ENCODE data around the gene NMRK2. TPM values are rescaled to one million over a fixed set of nuclear protein-coding genes. Genes with fewer than 3 reads are reported as not detected.

Gene NMRK2
- total and polyA plus RNA-seq, 2 of the 13 experiments (the other 11 are each of a cell fraction or from before 2014, with no cell fraction given), result not detected

DNA sequence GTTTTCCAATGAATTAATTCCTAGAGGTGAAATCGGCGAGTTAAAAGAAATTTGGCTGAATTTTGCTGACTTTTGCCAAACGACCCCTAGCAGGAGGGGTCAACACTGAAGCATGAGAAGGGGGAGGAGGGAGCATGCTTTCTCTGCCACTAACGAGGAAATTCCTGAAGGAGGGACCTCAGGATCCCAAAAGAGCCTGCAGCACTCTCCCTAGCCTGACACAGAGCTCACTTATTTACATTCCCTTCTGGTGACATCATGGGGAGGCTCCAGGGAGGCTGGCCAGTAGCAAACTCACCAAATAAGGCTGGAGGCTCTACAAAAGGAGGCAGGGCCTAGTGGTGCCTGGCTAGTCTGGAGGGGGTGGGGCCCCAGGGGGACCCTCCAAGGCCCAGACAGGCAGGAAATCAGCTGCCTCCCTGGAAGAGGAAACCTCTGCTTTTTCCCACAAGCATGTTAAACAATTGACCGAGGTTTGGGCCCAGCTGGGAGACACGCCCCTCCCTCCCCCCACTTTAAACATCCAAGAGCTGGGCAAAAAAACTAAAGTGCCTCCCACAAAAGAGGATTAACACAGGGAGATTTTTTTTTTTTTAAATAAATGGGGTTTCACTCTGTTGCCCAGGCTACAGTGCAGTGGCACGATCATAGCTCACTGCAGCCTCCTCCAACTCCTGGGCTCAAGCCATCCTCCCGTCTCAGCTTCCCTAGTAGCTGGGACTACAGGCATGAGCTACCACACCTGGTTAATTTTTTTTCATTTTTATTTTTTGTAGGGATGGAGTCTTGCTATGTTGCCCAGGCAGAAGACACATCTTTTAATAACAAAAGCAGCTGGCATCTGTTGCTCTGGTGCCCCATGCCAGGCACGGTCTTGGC, 35.9 kb downstream of the NMRK2 start (continued):
- TF ChIP-seq, protein P1, sequence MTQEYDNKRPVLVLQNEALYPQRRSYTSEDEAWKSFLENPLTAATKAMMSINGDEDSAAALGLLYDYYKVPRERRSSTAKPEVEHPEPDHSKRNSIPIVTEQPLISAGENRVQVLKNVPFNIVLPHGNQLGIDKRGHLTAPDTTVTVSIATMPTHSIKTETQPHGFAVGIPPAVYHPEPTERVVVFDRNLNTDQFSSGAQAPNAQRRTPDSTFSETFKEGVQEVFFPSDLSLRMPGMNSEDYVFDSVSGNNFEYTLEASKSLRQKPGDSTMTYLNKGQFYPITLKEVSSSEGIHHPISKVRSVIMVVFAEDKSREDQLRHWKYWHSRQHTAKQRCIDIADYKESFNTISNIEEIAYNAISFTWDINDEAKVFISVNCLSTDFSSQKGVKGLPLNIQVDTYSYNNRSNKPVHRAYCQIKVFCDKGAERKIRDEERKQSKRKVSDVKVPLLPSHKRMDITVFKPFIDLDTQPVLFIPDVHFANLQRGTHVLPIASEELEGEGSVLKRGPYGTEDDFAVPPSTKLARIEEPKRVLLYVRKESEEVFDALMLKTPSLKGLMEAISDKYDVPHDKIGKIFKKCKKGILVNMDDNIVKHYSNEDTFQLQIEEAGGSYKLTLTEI (CRISPR knock-in tag; conservative IDR thresholded peaks at IDR 0.05), result no peak
- TF ChIP-seq ZNF619 (CRISPR knock-in tag; IDR thresholded peaks at IDR 0.05) (no peak), HNRNPK (IDR thresholded peaks at IDR 0.05; ENCODE audit: low read depth, low read length, poor library complexity, severe bottlenecking) (no peak), PHF20 (CRISPR knock-in tag; IDR thresholded peaks at IDR 0.05) (peak; percentile 24; the same call in 1 of the 2 replicates), ZBTB8A (CRISPR knock-in tag; IDR thresholded peaks at IDR 0.05; ENCODE audit: borderline replicate concordance, low read depth) (no peak), GZF1 (CRISPR knock-in tag; IDR thresholded peaks at IDR 0.05) (no peak), ZSCAN31 (CRISPR knock-in tag; IDR thresholded peaks at IDR 0.05; ENCODE audit: low read depth) (no peak), ZNF543 (CRISPR knock-in tag; IDR thresholded peaks at IDR 0.05) (no peak), ZNF143 (CRISPR knock-in tag; IDR thresholded peaks at IDR 0.05) (no peak), ZNF3 (CRISPR knock-in tag; IDR thresholded peaks at IDR 0.05) (0 out of 2 replicates have a peak, but pooled peaks have one; percentile 22), XRCC5 (optimal IDR thresholded peaks at IDR 0.05; ENCODE audit: low read length) (peak; percentile 74), CBX2 (IDR thresholded peaks at IDR 0.05; ENCODE audit: low read depth, low read length) (no peak), CBX2 (CRISPR knock-in tag; IDR thresholded peaks at IDR 0.05; ENCODE audit: low read depth) (no peak), GPN1 (CRISPR knock-in tag; IDR thresholded peaks at IDR 0.05; ENCODE audit: borderline replicate concordance) (no peak), BCL6 (CRISPR knock-in tag; IDR thresholded peaks at IDR 0.05) (peak; percentile 33; the same call in 1 of the 2 replicates), RCOR2 (CRISPR knock-in tag; IDR thresholded peaks at IDR 0.05) (peak; percentile 55), ARID2 (CRISPR knock-in tag; IDR thresholded peaks at IDR 0.05; ENCODE audit: borderline replicate concordance) (no peak), SMAD1 (CRISPR knock-in tag; IDR thresholded peaks at IDR 0.05; ENCODE audit: borderline replicate concordance, low read depth) (no peak), FOSL2 (CRISPR knock-in tag; IDR thresholded peaks at IDR 0.05) (peak; percentile 92), YEATS2 (CRISPR knock-in tag; IDR thresholded peaks at IDR 0.05; ENCODE audit: borderline replicate concordance) (peak; percentile 36; the same call in 1 of the 2 replicates), GATAD1 (CRISPR knock-in tag; IDR thresholded peaks at IDR 0.05) (0 out of 2 replicates have a peak, but pooled peaks have one; percentile 16), JUN (CRISPR knock-in tag; IDR thresholded peaks at IDR 0.05) (peak; percentile 99), FOSL1 (CRISPR knock-in tag; IDR thresholded peaks at IDR 0.05; ENCODE audit: borderline replicate concordance) (peak; percentile 45; the same call in 1 of the 2 replicates), GATAD2A (CRISPR knock-in tag; IDR thresholded peaks at IDR 0.05) (peak; percentile 33; the same call in 1 of the 2 replicates)
- TF ChIP-seq, protein P2, sequence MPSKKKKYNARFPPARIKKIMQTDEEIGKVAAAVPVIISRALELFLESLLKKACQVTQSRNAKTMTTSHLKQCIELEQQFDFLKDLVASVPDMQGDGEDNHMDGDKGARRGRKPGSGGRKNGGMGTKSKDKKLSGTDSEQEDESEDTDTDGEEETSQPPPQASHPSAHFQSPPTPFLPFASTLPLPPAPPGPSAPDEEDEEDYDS (CRISPR knock-in tag; IDR thresholded peaks at IDR 0.05), result peak; percentile 50; the same call in 1 of the 2 replicates
- TF ChIP-seq, protein P3, sequence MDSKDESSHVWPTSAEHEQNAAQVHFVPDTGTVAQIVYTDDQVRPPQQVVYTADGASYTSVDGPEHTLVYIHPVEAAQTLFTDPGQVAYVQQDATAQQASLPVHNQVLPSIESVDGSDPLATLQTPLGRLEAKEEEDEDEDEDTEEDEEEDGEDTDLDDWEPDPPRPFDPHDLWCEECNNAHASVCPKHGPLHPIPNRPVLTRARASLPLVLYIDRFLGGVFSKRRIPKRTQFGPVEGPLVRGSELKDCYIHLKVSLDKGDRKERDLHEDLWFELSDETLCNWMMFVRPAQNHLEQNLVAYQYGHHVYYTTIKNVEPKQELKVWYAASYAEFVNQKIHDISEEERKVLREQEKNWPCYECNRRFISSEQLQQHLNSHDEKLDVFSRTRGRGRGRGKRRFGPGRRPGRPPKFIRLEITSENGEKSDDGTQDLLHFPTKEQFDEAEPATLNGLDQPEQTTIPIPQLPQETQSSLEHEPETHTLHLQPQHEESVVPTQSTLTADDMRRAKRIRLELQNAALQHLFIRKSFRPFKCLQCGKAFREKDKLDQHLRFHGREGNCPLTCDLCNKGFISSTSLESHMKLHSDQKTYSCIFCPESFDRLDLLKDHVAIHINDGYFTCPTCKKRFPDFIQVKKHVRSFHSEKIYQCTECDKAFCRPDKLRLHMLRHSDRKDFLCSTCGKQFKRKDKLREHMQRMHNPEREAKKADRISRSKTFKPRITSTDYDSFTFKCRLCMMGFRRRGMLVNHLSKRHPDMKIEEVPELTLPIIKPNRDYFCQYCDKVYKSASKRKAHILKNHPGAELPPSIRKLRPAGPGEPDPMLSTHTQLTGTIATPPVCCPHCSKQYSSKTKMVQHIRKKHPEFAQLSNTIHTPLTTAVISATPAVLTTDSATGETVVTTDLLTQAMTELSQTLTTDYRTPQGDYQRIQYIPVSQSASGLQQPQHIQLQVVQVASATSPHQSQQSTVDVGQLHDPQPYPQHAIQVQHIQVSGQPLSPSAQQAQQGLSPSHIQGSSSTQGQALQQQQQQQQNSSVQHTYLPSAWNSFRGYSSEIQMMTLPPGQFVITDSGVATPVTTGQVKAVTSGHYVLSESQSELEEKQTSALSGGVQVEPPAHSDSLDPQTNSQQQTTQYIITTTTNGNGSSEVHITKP (CRISPR knock-in tag; IDR thresholded peaks at IDR 0.05; ENCODE audit: low read depth), result 0 out of 2 replicates have a peak, but pooled peaks have one; percentile 28
